SW480 (cell line): ENCODE results near the gene NPAS4.
A peak's percentile ranks its signal among the peaks of the same experiment; 100 is the strongest.
"Not testable (repeated sequence)": the region's sequence is repeated elsewhere in the genome, so short reads cannot be mapped to it uniquely, and the experiment has no call there.

Experiments used
- DNase-seq: peaks from one replicate; pipeline ENCODE4 v3.0.0-alpha.2; 2016; ENCODE audit warnings: low spot score

Gene NPAS4

GRCh38 chr11:66457826-66458225 lies 37.0 kb downstream of the NPAS4 start:
- DNase-seq = no peak

GRCh38 chr11:66459138-66459778 lies 38.4 kb downstream of the NPAS4 start:
- DNase-seq = no peak

- DNase-seq = no peak
These were observed 41.2 kb downstream of the NPAS4 start for GRCh38 chr11:66462010-66462409.

GRCh38 chr11:66462911-66463310 lies 42.1 kb downstream of the NPAS4 start:
- no peak for DNase-seq

- not testable (repeated sequence) for DNase-seq
These were observed 43.3 kb downstream of the NPAS4 start for GRCh38 chr11:66464116-66464515.

DNA sequence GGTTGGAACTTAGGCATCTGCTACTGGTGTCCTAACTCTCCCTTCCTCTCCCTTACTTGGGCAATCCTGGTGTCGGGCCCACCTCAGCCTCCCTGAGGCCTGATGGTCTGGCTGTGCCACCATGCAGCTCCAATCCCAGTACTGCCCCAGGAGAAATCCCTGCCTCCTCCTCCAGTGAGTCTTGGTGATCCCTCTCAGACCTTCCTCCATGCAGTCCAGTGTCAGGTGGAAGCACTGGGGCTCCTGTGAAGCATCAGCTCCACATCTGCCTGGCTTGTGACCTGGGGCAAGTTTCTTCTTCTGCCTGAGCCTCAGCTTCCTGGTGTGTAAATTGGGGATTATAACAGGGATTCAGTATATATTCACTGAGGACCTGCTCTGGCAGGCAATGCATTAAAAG lies 44.1 kb downstream of the NPAS4 start:
- DNase-seq = no peak

- DNase-seq = no peak
These were observed 44.8 kb downstream of the NPAS4 start for GRCh38 chr11:66465373-66466224.

DNA sequence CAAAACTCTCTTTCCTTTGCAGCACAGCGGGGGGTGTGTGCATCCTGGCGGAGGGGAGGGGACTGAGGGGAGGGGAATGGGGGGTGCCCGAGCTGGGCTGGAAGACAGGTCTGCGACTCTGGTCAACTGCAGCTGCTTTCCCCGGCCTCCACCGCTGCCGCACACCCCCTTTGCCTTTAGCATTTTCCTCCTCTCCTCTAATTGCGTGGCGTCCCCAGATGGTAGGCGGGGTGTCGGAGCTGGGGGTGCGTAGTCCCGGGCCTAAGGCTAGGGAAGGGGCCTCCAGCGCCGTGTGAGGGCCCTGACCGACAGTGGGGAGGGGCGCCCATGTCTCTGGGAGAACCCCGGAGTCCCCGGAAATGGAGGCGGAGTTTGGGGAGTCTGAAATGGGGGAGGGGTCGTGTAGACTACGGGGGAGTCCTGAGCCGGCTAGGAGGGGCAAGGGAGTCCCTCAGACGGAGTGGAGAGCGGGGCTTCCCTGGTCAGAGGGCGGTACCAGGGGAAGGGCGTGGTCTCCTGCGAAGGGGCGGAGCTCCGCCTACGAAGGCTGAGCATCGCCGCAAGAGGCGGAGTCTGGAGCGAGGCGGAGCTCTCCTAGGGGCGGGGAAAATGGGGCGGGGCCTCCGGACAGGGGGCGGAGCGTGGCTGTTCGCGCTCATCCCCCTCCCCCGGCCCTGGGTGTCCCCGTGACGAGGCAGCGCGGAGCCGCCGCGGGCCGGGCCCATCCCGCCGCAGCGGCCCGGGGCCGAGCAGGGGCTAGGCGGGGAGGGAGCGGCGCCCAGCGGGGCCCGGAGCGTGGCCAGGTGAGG lies 45.6 kb downstream of the NPAS4 start, which contains the start of gene PELI3:
Gene PELI3 (plus strand): TSS at position 681 of the 809 bp plus-strand sequence. CDS start 1,224 bp downstream, outside the sequence.
- peak; percentile 83 for DNase-seq

GRCh38 chr11:66467034-66467659 lies 46.3 kb downstream of the NPAS4 start:
- no peak for DNase-seq

DNA sequence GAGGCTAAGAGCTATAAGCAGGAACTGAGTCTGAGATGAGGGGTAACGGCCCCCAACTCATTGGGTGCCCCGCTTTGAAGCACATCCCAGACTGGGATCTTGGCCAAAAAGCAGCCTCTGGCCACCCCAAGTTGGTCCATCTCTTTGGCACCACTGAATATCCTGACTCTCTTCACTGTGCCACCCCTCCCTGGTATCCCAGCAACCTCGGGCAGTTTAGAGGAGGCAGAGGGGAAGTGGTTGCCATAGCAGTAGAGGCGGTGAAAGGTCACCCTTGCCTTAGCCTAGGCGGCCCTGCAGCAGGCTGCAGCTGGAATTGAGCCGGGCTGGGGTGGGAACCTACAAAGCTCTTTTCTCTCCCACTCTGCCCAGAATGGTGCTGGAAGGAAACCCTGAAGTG lies 46.9 kb downstream of the NPAS4 start:
- DNase-seq = peak; percentile 44

DNA sequence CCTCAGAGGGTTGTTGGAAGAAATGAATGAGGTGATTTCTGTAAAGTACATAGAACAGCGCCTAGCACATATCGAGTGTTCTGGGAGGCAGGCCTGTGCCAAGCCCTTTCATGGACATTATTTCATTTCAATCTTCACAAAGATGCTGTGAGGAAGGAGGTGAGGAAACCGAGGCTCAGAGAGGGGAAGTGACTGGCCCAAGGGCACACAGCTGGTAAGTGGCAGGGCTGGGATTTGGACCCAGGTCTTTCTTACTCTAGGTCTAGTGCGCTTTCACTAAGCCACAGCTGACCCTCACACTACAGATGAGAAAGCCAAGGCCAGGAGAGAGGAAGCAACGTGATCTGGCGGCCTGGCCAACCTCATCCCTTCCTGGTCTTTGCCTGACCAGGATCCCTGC lies 47.9 kb downstream of the NPAS4 start:
- DNase-seq = no peak

- DNase-seq = no peak
These were observed 48.6 kb downstream of the NPAS4 start for GRCh38 chr11:66469441-66469840.

DNA sequence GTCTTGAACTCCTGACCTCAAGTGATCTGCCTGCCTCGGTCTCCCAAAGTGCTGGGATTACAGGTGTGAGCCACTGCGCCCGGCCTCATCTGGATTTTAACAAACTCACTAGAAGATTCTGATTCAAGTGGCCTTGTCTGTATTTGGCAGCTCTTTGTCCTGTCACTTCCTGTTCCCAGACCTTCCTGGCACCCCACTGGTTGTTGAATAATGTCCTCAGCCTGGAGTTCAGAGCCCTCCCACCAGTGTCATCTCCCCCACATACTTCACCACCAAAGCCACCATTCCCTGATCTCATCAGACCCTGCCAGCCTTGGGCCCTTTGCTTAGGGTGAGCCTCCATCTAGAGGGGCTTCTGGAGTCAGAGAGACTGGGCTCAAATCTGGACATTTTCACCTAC lies 49.2 kb downstream of the NPAS4 start:
- DNase-seq = no peak

DNA sequence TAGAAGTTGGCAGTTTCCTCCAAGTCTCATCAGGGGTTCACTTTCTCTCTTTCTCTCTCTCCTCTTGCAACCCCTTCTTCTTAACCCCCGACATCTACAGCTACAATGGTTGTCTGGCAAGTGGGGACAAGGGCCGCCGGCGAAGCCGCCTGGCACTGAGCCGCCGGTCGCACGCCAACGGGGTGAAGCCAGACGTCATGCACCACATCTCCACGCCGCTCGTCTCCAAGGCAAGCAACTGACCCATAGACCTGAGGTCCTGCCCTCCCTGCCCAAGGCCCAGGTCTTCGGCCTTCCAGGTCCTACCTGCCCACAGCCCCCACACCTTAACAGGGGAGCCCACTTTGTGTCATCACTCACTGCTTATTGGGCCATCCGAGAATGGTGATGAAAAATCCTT lies 50.3 kb downstream of the NPAS4 start:
- DNase-seq = no peak

- DNase-seq = no peak
These were observed 51.2 kb downstream of the NPAS4 start for GRCh38 chr11:66472054-66472453.

DNA sequence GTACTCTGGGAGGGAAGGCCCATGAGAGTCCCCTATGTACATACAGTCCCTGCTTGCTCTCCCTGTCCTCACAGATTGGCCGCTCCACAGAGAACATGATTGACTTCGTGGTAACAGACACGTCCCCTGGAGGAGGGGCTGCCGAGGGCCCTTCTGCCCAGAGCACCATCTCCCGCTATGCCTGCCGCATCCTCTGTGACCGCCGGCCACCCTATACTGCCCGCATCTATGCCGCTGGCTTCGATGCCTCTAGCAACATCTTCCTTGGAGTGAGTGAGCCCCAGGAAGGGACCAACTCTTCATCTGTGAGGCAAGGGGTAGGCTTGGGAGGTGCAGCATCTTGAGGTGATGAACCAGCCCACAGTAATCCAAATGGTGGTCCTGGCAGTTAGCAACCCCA lies 52.3 kb downstream of the NPAS4 start:
- no peak for DNase-seq

- no peak for DNase-seq
These were observed 53.0 kb downstream of the NPAS4 start for GRCh38 chr11:66473608-66474515.

GRCh38 chr11:66475349-66476172 lies 54.7 kb downstream of the NPAS4 start:
- no peak for DNase-seq
